ENCODE results near the gene COL18A1.
A peak's percentile ranks its signal among the peaks of the same experiment; 100 is the strongest.

GRCh38 chr21:45432575-45433255 lies 27.8 kb downstream of the COL18A1 start:
- TF ChIP-seq POLR2AphosphoS5 (IDR thresholded peaks at IDR 0.05) (peak in 2 of 3 donors; percentile 13 to 15), CTCF (IDR thresholded peaks at IDR 0.05) (no peak), EP300 (IDR thresholded peaks at IDR 0.05; ENCODE audit: low read depth) (no peak), POLR2A (IDR thresholded peaks at IDR 0.05) (no peak)

Measured in transverse colon (tissue), 4 donors.